Right atrium auricular region (tissue), 2 donors: ENCODE data around the gene RAB3C. TPM values are rescaled to one million over a fixed set of nuclear protein-coding genes. Genes with fewer than 3 reads are reported as not detected.

ENCODE experiments used
- DNase-seq: peaks from one replicate; pipeline ENCODE4 v3.0.0-alpha.2; 2019; ENCODE audit warnings: low spot score
- H3K27ac ChIP-seq, 2 donors: fragments of 200-600 bp; sonication (generic); 1 replicate in 1 of 2; 2 replicates in 1 of 2; pipeline ENCODE4 v1.5.1; 2016 to 2019
- H3K27me3 ChIP-seq, 2 donors: fragments of 200-600 bp; sonication (generic); one replicate each; pipeline versions ENCODE4 v1.5.1 to v1.6.0; 2017 to 2019
- H3K36me3 ChIP-seq: fragments of 200-600 bp; sonication (generic); one replicate; pipeline ENCODE4 v1.5.1; 2016
- H3K4me1 ChIP-seq, 2 donors: fragments of 200-600 bp; sonication (generic); one replicate each; pipeline versions ENCODE4 v1.5.1 to v1.6.0; 2017 to 2019
- H3K4me3 ChIP-seq, 2 donors: fragments of 200-600 bp; sonication (generic); 1 replicate in 1 of 2; 2 replicates in 1 of 2; pipeline ENCODE4 v1.5.1; 2017 to 2019; ENCODE audit warnings: mild to moderate bottlenecking in 1 of 2, moderate library complexity in 1 of 2
- H3K9me3 ChIP-seq, 2 donors: fragments of 200-600 bp; sonication (generic); one replicate each; pipeline ENCODE4 v1.5.1; 2019
- total RNA-seq, 2 donors: library from RNA; depleted of rRNA; stranded (reverse); fragments of >200 nt; gene quantifications; one replicate each; pipeline ENCODE4 v1.1.0, GENCODE V29; 2016
- TF ChIP-seq, protein P1 (sequence below), 2 donors: fragments of 200-600 bp; sonication (generic); IDR thresholded peaks; one replicate each; pipeline ENCODE4 v1.5.1; 2019; ENCODE audit warnings: antibody characterized with exemption in 2 of 2

Gene RAB3C
- total RNA-seq, 2 donors from 2014 or later: 0.07 to 0.16 TPM

- Histone ChIP-seq H3K36me3 (no peaks in the 10 kb centered on the region), H3K4me1 (no peaks in the 10 kb centered on the region), H3K9me3 (no peaks in the 10 kb centered on the region), H3K27me3 (no peaks in the 10 kb centered on the region), H3K4me3 (no peak overlapping the region), H3K27ac (no peak overlapping the region)
- TF ChIP-seq, protein P1, sequence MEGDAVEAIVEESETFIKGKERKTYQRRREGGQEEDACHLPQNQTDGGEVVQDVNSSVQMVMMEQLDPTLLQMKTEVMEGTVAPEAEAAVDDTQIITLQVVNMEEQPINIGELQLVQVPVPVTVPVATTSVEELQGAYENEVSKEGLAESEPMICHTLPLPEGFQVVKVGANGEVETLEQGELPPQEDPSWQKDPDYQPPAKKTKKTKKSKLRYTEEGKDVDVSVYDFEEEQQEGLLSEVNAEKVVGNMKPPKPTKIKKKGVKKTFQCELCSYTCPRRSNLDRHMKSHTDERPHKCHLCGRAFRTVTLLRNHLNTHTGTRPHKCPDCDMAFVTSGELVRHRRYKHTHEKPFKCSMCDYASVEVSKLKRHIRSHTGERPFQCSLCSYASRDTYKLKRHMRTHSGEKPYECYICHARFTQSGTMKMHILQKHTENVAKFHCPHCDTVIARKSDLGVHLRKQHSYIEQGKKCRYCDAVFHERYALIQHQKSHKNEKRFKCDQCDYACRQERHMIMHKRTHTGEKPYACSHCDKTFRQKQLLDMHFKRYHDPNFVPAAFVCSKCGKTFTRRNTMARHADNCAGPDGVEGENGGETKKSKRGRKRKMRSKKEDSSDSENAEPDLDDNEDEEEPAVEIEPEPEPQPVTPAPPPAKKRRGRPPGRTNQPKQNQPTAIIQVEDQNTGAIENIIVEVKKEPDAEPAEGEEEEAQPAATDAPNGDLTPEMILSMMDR (IDR thresholded peaks at IDR 0.05): no peak
- no peak for DNase-seq
Measured at GRCh38 chr5:58773744-58774441, 191.0 kb downstream of the RAB3C start.

GRCh38 chr5:58774937-58775336 lies 192.1 kb downstream of the RAB3C start:
- H3K4me3 ChIP-seq: no peak overlapping the region
- DNase-seq: no peak
- no peaks in the 10 kb centered on the region for H3K9me3 ChIP-seq
- no peaks in the 10 kb centered on the region for H3K4me1 ChIP-seq
- H3K27ac ChIP-seq: no peak overlapping the region
- H3K36me3 ChIP-seq: no peaks in the 10 kb centered on the region
- TF ChIP-seq, protein P1 (IDR thresholded peaks at IDR 0.05): no peak
- H3K27me3 ChIP-seq: no peaks in the 10 kb centered on the region

DNA sequence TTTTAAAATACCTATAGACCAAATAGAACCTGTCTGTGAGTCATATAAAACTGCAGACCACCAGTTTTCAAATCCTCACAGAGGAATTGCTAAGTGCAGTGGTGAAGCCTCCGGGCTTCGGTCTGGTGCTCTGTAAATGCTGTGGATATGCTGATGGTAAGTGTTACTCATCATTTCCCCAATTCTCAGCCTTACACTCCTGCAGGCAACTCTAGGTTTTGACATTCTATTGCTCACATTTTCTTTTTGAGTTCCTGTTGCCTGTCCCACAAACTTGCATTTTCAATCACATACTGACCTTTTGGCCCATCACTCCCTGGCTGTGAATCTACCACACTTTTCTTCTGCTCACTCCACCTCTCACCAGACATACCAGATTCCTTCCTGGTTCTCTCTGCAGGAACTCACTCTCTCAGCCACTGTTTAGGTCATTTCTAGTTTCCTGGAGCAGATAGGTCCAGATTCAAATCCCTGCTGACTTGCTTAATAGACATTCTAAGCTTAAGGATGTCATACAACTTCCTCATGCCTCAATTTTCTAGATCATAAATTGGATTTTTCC lies 192.9 kb downstream of the RAB3C start:
- Histone ChIP-seq H3K4me3 (no peak overlapping the region), H3K36me3 (no peaks in the 10 kb centered on the region), H3K27me3 (no peaks in the 10 kb centered on the region), H3K27ac (no peak overlapping the region), H3K9me3 (no peaks in the 10 kb centered on the region), H3K4me1 (no peaks in the 10 kb centered on the region)
- no peak for DNase-seq
- TF ChIP-seq, protein P1 (IDR thresholded peaks at IDR 0.05): no peak

DNA sequence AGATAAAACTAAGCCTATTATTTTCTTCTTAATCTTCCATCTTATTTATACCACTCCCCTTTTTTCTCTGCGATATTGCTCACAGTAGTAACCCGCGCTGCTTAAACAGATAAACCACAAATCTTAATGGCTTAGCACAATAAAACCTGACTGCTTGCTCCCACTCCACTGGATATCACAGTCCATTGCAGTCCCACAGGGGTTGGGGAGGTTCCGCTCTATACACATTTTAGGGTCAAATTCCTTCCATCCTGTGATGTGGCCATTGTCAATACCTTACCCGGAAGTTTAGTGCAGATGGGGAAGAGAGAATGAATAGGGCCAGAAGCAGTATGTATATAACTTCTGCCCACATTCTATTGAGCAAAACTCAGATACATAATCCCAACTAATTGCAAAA lies 193.7 kb downstream of the RAB3C start:
- no peaks in the 10 kb centered on the region for H3K27me3 ChIP-seq
- DNase-seq: no peak
- TF ChIP-seq, protein P1 (IDR thresholded peaks at IDR 0.05): no peak
- no peaks in the 10 kb centered on the region for H3K4me1 ChIP-seq
- H3K9me3 ChIP-seq: no peaks in the 10 kb centered on the region
- no peak overlapping the region for H3K27ac ChIP-seq
- H3K4me3 ChIP-seq: no peak overlapping the region
- H3K36me3 ChIP-seq: no peaks in the 10 kb centered on the region

- no peak for DNase-seq
- no peaks in the 10 kb centered on the region for H3K9me3 ChIP-seq
- TF ChIP-seq, protein P1 (IDR thresholded peaks at IDR 0.05): no peak
- no peaks in the 10 kb centered on the region for H3K36me3 ChIP-seq
- no peak overlapping the region for H3K27ac ChIP-seq
- no peak overlapping the region for H3K4me3 ChIP-seq
- H3K4me1 ChIP-seq: no peaks in the 10 kb centered on the region
- H3K27me3 ChIP-seq: no peaks in the 10 kb centered on the region
Measured at GRCh38 chr5:58778888-58779287, 196.0 kb downstream of the RAB3C start.

DNA sequence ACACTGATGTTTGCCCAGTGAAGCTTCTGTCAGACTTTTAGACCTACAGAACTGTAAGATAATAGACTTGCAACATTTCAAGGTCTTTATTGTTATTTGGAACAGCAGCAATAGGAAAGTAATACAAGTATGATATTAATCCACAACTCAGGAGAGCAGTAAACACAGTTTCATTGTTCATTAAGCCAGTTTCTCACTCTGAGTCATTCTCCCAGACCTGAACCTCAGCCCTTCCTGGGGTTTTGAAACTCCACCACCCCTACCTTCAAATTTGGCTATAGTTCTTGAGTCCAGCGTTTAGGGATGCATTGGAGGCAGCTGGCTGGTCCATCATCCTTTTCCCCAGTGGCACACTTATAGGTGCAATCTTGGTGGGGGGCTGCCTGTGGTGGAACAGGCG lies 203.2 kb downstream of the RAB3C start:
- no peak for DNase-seq
- Histone ChIP-seq H3K27me3 (no peaks in the 10 kb centered on the region), H3K36me3 (no peaks in the 10 kb centered on the region), H3K4me3 (no peak overlapping the region), H3K27ac (no peak overlapping the region), H3K4me1 (no peaks in the 10 kb centered on the region), H3K9me3 (no peaks in the 10 kb centered on the region)
- TF ChIP-seq, protein P1 (IDR thresholded peaks at IDR 0.05): no peak
